Liver (tissue), 9 donors: ENCODE results near the gene MYH14. TPM values are rescaled to one million over a fixed set of nuclear protein-coding genes. Genes with fewer than 3 reads are reported as not detected.

Source experiments
- DNase-seq: peaks from one replicate; pipeline ENCODE4 v3.0.0-alpha.2; 2017; ENCODE audit warnings: low spot score
- H3K27ac ChIP-seq, 2 donors: one replicate each; pipeline ENCODE4 v1.7.0; 2013; ENCODE audit warnings: inconsistent platforms in 2 of 2, low read length in 2 of 2, control low read depth in 1 of 2, low read depth in 1 of 2, mild to moderate bottlenecking in 1 of 2
- H3K27me3 ChIP-seq, 4 donors: one replicate each; pipeline versions ENCODE4 v1.6.1 to v1.7.0; 2013; ENCODE audit warnings: low read length in 3 of 4, inconsistent platforms in 1 of 4, mild to moderate bottlenecking in 1 of 4, moderate library complexity in 1 of 4; ENCODE audit not compliant: control insufficient read depth in 4 of 4, insufficient read depth in 4 of 4
- H3K36me3 ChIP-seq, 4 donors: one replicate each; pipeline versions ENCODE4 v1.6.1 to v1.7.0; 2013; ENCODE audit warnings: low read length in 3 of 4, mild to moderate bottlenecking in 3 of 4, low read depth in 1 of 4, moderate library complexity in 1 of 4; ENCODE audit not compliant: control insufficient read depth in 4 of 4, insufficient read depth in 3 of 4
- H3K4me1 ChIP-seq, 4 donors: one replicate each; pipeline versions ENCODE4 v1.6.1 to v1.7.0; 2013; ENCODE audit warnings: low read length in 3 of 4, mild to moderate bottlenecking in 3 of 4, moderate library complexity in 1 of 4; ENCODE audit not compliant: control insufficient read depth in 4 of 4, insufficient read depth in 4 of 4
- H3K4me3 ChIP-seq, 3 donors: one replicate each; pipeline versions ENCODE4 v1.6.1 to v1.7.0; 2013; ENCODE audit warnings: low read length in 3 of 3, control low read depth in 1 of 3, low read depth in 1 of 3, mild to moderate bottlenecking in 1 of 3
- H3K9ac ChIP-seq, 2 donors: one replicate each; pipeline ENCODE4 v1.7.0; 2013; ENCODE audit warnings: low read length in 2 of 2, mild to moderate bottlenecking in 2 of 2, moderate library complexity in 2 of 2, control low read depth in 1 of 2, low read depth in 1 of 2
- H3K9me3 ChIP-seq, 4 donors: one replicate each; pipeline versions ENCODE4 v1.6.1 to v1.7.0; 2013; ENCODE audit warnings: low read length in 3 of 4; ENCODE audit not compliant: control insufficient read depth in 4 of 4
- ATF3 ChIP-seq: IDR thresholded peaks from 2 replicates; pipeline ENCODE4 v1.6.1; 2016; ENCODE audit warnings: antibody characterized with exemption
- CTCF ChIP-seq: fragments of 150-350 bp; IDR thresholded peaks from 2 replicates; pipeline ENCODE4 v1.5.1; 2017; ENCODE audit warnings: improper control_type of control experiment, low read depth, low read length; ENCODE audit not compliant: missing input control
- EGR1 ChIP-seq, 2 donors: IDR thresholded peaks; 2 replicates each; pipeline ENCODE4 v1.6.1; 2016 to 2018; ENCODE audit warnings: antibody characterized with exemption in 2 of 2, low read depth in 2 of 2
- FOXA1 ChIP-seq: IDR thresholded peaks from 2 replicates; pipeline ENCODE4 v1.6.1; 2016; ENCODE audit warnings: antibody characterized with exemption
- FOXA2 ChIP-seq: IDR thresholded peaks from 2 replicates; pipeline ENCODE4 v1.6.1; 2016; ENCODE audit warnings: antibody characterized with exemption
- GABPA ChIP-seq, 2 donors: IDR thresholded peaks in 1 of 2; conservative IDR thresholded peaks in 1 of 2; 2 replicates each; pipeline ENCODE4 v1.6.1; 2016; ENCODE audit warnings: antibody characterized with exemption in 2 of 2, mild to moderate bottlenecking in 1 of 2, moderate library complexity in 1 of 2
- HNF4A ChIP-seq, 2 donors: conservative IDR thresholded peaks; 2 replicates each; pipeline ENCODE4 v1.6.1; 2016; ENCODE audit warnings: antibody characterized with exemption in 2 of 2, mild to moderate bottlenecking in 2 of 2
- HNF4G ChIP-seq: IDR thresholded peaks from 2 replicates; pipeline ENCODE4 v1.6.1; 2016; ENCODE audit warnings: antibody characterized with exemption
- JUND ChIP-seq, 2 donors: IDR thresholded peaks; 2 replicates each; pipeline ENCODE4 v1.6.1; 2016; ENCODE audit warnings: antibody characterized with exemption in 2 of 2
- MAX ChIP-seq: IDR thresholded peaks from 2 replicates; pipeline ENCODE4 v1.6.1; 2016; ENCODE audit warnings: antibody characterized with exemption
- NR2F2 ChIP-seq: IDR thresholded peaks from 2 replicates; pipeline ENCODE4 v1.6.1; 2016; ENCODE audit warnings: antibody characterized with exemption
- RAD21 ChIP-seq, 2 donors: IDR thresholded peaks; 2 replicates each; pipeline ENCODE4 v1.6.1; 2016; ENCODE audit warnings: antibody characterized with exemption in 2 of 2, mild to moderate bottlenecking in 2 of 2
- REST ChIP-seq: IDR thresholded peaks from 2 replicates; pipeline ENCODE4 v1.6.1; 2016; ENCODE audit warnings: antibody characterized with exemption, mild to moderate bottlenecking
- RXRA ChIP-seq, 2 donors: IDR thresholded peaks; 2 replicates each; pipeline ENCODE4 v1.6.1; 2017 to 2018; ENCODE audit warnings: antibody characterized with exemption in 2 of 2, mild to moderate bottlenecking in 1 of 2
- SP1 ChIP-seq: IDR thresholded peaks from 2 replicates; pipeline ENCODE4 v1.6.1; 2018; ENCODE audit warnings: antibody characterized with exemption, mild to moderate bottlenecking
- TAF1 ChIP-seq: conservative IDR thresholded peaks from 2 replicates; pipeline ENCODE4 v1.6.1; 2016; ENCODE audit warnings: antibody characterized with exemption, mild to moderate bottlenecking
- YY1 ChIP-seq: IDR thresholded peaks from 2 replicates; pipeline ENCODE4 v1.6.1; 2016; ENCODE audit warnings: antibody characterized with exemption, mild to moderate bottlenecking
- ZBTB33 ChIP-seq: IDR thresholded peaks from 2 replicates; pipeline ENCODE4 v1.6.1; 2016; ENCODE audit warnings: antibody characterized with exemption
- WGBS: extraction: QIAGEN DNeasy Blood & Tissue Kit; methylation state at CpG from one replicate; pipeline ENCODE4 v1.1.7; 2013; 5-methylcytosine and 5-hydroxymethylcytosine counted together
- polyA plus RNA-seq, 2 donors: library from polyadenylated mRNA; stranded (reverse) in 1 of 2; unstranded in 1 of 2; fragments of 200-250 nt in 1 of 2; fragments of >200 nt in 1 of 2; fragmentation: Nextera tagmentation in 1 of 2; extraction: Ambion mirVana in 1 of 2; gene quantifications; one replicate each; pipeline versions ENCODE4 v1.2.1 to v1.2.3, GENCODE V29; 2013 to 2015
- total RNA-seq, 2 donors: library from RNA; depleted of rRNA; stranded (reverse); fragments of >200 nt; gene quantifications; one replicate each; pipeline ENCODE4 v1.2.3, GENCODE V29; 2014
- donor health status: healthy.
- donor health status: healthy.
- donor health status: healthy.
- donor health status: healthy.
- donor health status: healthy.

MYH14 gene
- total and polyA plus RNA-seq, 4 donors: 12.4 to 37.5 (median 25.5) TPM

- Histone ChIP-seq H3K27ac (no peak overlapping the region), H3K4me3 (no peak overlapping the region), H3K4me1 (no peaks in the 10 kb centered on the region), H3K9ac (no peak overlapping the region), H3K27me3 (no peaks in the 10 kb centered on the region), H3K9me3 (peaks cover 0 to 2% (median 0%) of the 10 kb centered on the region in 4 donors), H3K36me3 (peaks cover 6 to 54% (median 17%) of the 10 kb centered on the region in 4 donors)
- TF ChIP-seq REST (no peak), NR2F2 (no peak), FOXA2 (no peak), FOXA1 (no peak), HNF4A (conservative IDR thresholded peaks at IDR 0.05) (no peak), TAF1 (no peak), EGR1 (IDR thresholded peaks at IDR 0.05; ENCODE audit: low read depth in 2 of 2) (no peak), CTCF (no peak), RAD21 (IDR thresholded peaks at IDR 0.05) (no peak), RXRA (IDR thresholded peaks at IDR 0.05) (no peak), JUND (IDR thresholded peaks at IDR 0.05) (no peak), MAX (no peak), SP1 (no peak), HNF4G (no peak), ZBTB33 (no peak), YY1 (no peak), GABPA (IDR thresholded peaks at IDR 0.05 in 1 of 2, conservative IDR thresholded peaks at IDR 0.05 in 1 of 2) (no peak), ATF3 (no peak)
- no peak for DNase-seq
- WGBS: 75% methylated on average over 16 of the region's 16 CpGs
These were observed 46.2 kb downstream of the MYH14 start for GRCh38 chr19:50249636-50250035.
